Heart left ventricle (tissue), 13 donors: ENCODE measurements around the gene GSG1L.

Experiments used
- CTCF ChIP-seq, 12 donors: fragments of 200-600 bp; sonication (generic) in 4 of 12; IDR thresholded peaks; one replicate each; pipeline versions ENCODE4 v1.5.0 to v1.8.0; 2018 to 2022; ENCODE audit warnings: antibody characterized with exemption in 12 of 12, mild to moderate bottlenecking in 5 of 12
- POLR2A ChIP-seq, 2 donors: fragments of 450-650 bp; IDR thresholded peaks; one replicate each; pipeline ENCODE4 v1.6.1; 2017; ENCODE audit warnings: antibody characterized with exemption in 2 of 2, mild to moderate bottlenecking in 2 of 2, moderate library complexity in 2 of 2
- donor health status: ischemic (EF 13 %, LVEDD 7.1; RV severe dilation, severe dysfunction).
- donor health status: DM: no; HTN: yes; CAD: no.
- donor health status: DM: no; HTN: no; CAD: no.
- donor health status: ischemic (EF 25% LVEDD 6.9; RV normal size, moderate dysfunction).
- donor health status: ischemic (EF 25% LVEDD 5.7; RV mildly dilated, moderate dysfunction).
- donor health status: ischemic (EF 35%, LVEDD 5.7; RV mildly dilated, moderate dysfunction).
- donor health status: nonischemic (EF 11% LVEDD 7.7; RV severe dilation, severe dysfunction).
- donor health status: DM: yes; HTN: yes; CAD: no.
- donor health status: PGD.
- donor health status: ischemic (EF 29% LVEDD 5.4; RV normal size, mild dysfunction).
- donor health status: nonischemic (EF 23%, LVEDD 6.1; RV moderate dilation, normal function).

GRCh38 chr16:28029387-28030002 lies 34.0 kb downstream of the GSG1L start:
- no peak for TF ChIP-seq CTCF (IDR thresholded peaks at IDR 0.05)
- TF ChIP-seq POLR2A (IDR thresholded peaks at IDR 0.05): no peak
